Measurements from ENCODE around the gene NKX1-2.
"Not testable (repeated sequence)": the region's sequence is repeated elsewhere in the genome, so short reads cannot be mapped to it uniquely, and the experiment has no call there.

Gene NKX1-2

DNA sequence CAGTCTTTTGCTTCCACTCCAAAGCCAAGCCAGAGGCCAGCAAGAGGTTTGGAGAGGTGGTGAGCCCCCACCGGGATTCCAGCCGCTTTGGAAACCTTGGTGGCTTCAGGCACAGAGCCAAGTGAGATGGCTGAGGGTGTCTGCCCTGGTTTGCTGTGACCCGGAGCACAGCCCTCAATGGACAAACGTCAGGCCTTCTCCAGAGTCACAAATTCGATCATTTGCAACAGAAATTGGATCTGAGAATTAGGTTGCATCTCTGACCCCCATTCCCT is 885 bp upstream of the NKX1-2 start:
- POLR2A ChIA-PET = no interaction called here

GRCh38 chr10:124449170-124450011 is 444 bp downstream of the NKX1-2 start:
- DNase-seq (ENCODE audit: low read depth, low spot score) = no peak
- H3K4me3 ChIP-seq (ENCODE audit: low read depth, low read length) = no peak overlapping the region
- POLR2A ChIA-PET = no interaction called here
- CTCF ChIA-PET = no interaction called here
- TF ChIP-seq, protein P1, sequence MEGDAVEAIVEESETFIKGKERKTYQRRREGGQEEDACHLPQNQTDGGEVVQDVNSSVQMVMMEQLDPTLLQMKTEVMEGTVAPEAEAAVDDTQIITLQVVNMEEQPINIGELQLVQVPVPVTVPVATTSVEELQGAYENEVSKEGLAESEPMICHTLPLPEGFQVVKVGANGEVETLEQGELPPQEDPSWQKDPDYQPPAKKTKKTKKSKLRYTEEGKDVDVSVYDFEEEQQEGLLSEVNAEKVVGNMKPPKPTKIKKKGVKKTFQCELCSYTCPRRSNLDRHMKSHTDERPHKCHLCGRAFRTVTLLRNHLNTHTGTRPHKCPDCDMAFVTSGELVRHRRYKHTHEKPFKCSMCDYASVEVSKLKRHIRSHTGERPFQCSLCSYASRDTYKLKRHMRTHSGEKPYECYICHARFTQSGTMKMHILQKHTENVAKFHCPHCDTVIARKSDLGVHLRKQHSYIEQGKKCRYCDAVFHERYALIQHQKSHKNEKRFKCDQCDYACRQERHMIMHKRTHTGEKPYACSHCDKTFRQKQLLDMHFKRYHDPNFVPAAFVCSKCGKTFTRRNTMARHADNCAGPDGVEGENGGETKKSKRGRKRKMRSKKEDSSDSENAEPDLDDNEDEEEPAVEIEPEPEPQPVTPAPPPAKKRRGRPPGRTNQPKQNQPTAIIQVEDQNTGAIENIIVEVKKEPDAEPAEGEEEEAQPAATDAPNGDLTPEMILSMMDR (IDR thresholded peaks at IDR 0.05; ENCODE audit: insufficient read depth, low read length, missing control alignments) = no peak

More for the DNA sequence above, 885 bp upstream of the NKX1-2 start:
- CTCF ChIA-PET = no interaction called here
- TF ChIP-seq, protein P1 (IDR thresholded peaks at IDR 0.05; ENCODE audit: insufficient read depth, low read length, missing control alignments) = no peak
- DNase-seq (ENCODE audit: low read depth, low spot score) = no peak
- no peak overlapping the region for H3K4me3 ChIP-seq (ENCODE audit: low read depth, low read length)

DNA sequence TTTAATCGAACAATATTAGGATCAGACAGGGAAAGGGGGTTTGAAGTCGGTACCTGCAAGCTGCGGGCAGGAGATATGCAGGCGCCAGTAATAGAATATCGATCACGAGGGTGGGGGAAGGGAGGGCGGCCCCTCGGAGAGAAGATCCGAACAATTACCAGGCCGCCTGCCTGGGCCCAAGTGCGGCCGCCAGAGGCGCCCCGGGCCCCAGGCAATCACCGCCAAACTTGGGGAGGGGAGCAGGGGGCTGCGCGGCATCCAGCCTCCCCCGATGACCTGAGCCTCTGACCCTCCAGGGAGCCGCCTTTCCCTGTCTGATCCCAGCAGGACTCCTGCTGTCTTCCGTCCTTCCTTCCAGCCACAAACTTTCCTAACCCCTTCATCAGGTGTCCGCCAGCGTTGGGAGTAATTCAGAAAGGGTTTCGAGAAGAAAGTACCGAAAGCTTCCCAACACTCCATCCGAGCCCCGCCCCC is 1.1 kb downstream of the NKX1-2 start:
- DNase-seq (ENCODE audit: low read depth, low spot score) = no peak
- CTCF ChIA-PET = no interaction called here
- POLR2A ChIA-PET = no interaction called here
- H3K4me3 ChIP-seq (ENCODE audit: low read depth, low read length) = no peak overlapping the region
- TF ChIP-seq, protein P1 (IDR thresholded peaks at IDR 0.05; ENCODE audit: insufficient read depth, low read length, missing control alignments) = no peak

DNA sequence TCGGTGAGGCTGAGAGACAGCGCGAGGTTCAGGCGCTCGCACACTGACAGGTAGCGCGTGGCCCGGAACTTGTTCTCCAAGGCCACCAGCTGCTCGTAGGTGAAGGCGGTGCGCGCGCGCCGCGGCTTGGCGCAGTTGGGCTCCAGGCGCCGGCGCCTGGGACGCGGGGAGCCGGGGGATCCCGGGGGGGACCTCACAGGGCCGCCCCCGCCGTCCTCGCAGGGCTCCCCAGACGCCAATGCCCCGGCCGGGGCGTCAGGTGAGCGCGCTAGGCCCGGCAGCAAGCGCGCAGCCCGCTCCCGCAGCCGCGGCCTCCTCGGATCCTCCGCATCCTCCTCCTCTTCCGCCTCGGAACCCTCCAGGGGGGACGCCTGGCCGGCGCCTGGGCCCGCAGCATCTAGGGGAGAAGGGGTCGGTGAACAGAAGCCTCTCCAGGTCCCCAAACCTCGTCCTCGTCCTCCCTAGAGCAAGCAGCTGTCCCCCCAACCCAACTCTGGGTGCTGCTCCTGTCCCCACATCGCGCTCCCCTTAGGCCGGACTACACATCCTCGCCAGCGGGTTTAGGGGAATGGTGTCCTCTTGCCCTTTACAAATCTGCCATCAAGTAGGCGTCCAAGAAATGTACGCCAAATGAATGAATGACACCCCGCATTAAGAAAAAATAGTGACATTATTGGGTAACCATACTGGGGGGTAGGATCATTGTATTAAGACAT is 1.9 kb downstream of the NKX1-2 start:
- TF ChIP-seq, protein P1 (IDR thresholded peaks at IDR 0.05; ENCODE audit: insufficient read depth, low read length, missing control alignments) = no peak
- ChIA-PET CTCF (no interaction called here), POLR2A (no interaction called here)
- H3K4me3 ChIP-seq (ENCODE audit: low read depth, low read length) = no peak overlapping the region
- DNase-seq (ENCODE audit: low read depth, low spot score) = no peak

GRCh38 chr10:124446830-124447750 is 2.7 kb downstream of the NKX1-2 start:
- ChIA-PET CTCF (no interaction called here), POLR2A (no interaction called here)
- no peak for DNase-seq (ENCODE audit: low read depth, low spot score)
- TF ChIP-seq, protein P1 (IDR thresholded peaks at IDR 0.05; ENCODE audit: insufficient read depth, low read length, missing control alignments) = no peak
- no peak overlapping the region for H3K4me3 ChIP-seq (ENCODE audit: low read depth, low read length)

DNA sequence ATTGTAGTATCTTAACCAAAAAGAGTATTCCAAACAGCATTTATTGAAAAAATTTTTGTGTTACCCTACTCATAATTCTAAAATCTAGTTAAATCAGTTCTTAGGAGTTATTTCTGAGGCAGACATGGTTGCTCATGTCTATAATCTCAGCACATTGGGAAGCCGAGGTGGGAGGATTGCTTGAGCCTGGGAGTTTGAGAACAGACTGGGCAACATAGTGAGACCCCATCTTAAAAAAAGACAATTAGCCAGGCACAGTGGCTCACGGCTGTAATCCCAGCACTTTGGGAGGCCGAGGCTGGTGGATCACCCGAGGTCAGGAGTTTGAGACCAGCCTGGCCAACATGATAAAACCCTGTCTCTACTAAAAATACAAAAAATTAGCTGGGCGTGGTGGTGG is 8.1 kb downstream of the NKX1-2 start:
- POLR2A ChIA-PET; H3K4me3 ChIP-seq (ENCODE audit: low read depth, low read length); CTCF ChIA-PET; DNase-seq (ENCODE audit: low read depth, low spot score): not testable (repeated sequence)
